ENCODE measurements around the gene BIRC3.
"Not testable (repeated sequence)": the region's sequence is repeated elsewhere in the genome, so short reads cannot be mapped to it uniquely, and the experiment has no call there.

Gene BIRC3

DNA sequence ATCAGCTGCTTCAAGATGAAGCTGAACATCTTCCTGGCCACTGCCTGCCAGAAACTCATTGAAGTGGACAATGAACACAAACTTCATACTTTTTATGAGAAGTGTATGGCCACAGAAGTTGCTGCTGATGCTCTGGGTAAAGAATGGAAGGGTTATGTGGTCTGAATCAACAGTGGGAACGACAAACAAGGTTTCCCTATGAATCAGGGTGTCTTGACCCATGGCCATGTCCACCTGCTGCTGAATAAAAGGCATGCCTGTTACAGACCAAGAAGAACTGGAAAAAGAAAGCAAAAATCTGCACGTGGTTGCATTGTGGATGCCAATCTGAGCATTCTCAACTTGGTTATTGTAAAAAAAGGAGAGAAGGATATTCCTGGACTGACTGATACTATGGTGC, 22.2 kb upstream of the BIRC3 start:
- DNase-seq (ENCODE audit: low read depth in 2 of 2, low spot score in 1 of 2) = no peak

DNA sequence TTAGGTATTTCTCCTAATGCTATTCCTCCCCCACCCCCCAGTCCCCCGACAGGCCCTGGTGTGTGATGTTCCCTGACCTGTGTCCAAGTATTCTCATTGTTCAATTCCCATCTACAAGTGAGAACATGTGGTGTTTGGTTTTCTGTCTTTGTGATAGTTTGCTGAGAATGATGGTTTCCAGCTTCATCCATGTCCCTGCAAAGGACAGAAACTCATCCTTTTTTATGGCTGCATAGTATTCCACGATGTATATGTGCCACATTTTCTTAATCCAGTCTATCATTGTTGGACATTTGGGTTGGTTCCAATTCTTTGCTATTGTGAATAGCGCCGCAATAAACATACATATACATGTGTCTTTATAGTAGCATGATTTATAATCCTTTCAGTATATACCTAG, 20.5 kb upstream of the BIRC3 start:
- DNase-seq (ENCODE audit: low read depth in 2 of 2, low spot score in 1 of 2) = not testable (repeated sequence)

DNA sequence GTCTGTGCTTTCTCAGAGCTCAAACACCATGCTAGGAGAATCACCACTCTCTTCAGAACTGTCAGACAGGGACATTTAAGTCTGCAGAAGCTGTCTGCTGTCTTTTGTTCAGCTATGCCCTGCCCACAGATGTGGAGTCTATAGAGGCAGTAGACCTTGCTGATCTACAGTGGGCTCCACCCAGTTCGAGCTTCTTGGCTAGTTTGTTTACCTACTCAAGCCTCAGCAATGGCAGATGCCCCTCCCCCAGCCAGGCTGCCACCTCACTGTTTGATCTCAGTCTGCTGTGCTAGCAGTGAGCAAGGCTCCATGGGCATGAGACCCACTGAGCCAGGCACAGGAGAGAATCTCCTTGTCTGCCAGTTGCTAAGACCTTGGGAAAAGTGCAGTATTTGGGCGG, 16.4 kb upstream of the BIRC3 start:
- DNase-seq (ENCODE audit: low read depth in 2 of 2, low spot score in 1 of 2) = not testable (repeated sequence)

GRCh38 chr11:102302241-102302640, 15.0 kb upstream of the BIRC3 start:
- no peak for DNase-seq (ENCODE audit: low read depth in 2 of 2, low spot score in 1 of 2)

GRCh38 chr11:102304686-102305085, 12.6 kb upstream of the BIRC3 start:
- DNase-seq (ENCODE audit: low read depth in 2 of 2, low spot score in 1 of 2) = no peak

- DNase-seq (ENCODE audit: low read depth in 2 of 2, low spot score in 1 of 2) = no peak
Observed at GRCh38 chr11:102305352-102306047, 11.8 kb upstream of the BIRC3 start.

DNA sequence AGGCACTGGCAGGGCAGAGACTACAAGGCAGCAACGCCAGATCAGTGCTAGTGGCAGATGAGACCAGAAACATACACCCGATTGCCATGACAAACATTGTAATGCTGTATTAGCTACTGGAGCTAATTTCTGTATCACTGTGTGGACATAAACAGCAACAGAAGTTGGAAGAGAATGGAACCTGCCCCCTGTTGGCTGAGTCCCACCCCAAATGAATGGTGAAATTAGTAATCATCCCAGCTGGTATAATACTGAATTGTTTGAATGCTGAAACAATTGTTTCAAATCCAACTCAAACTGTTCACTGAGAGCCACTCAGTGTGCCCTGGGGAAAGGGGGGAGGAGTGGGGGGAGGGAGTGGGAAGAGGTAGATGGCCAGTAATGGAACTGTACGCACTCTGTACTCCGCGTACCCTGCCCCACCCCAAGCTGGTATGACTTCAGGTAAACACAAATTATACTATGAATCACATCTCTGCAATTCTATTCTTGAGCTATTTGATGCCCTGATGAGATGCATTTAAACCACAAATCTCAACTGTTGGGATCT, 11.2 kb upstream of the BIRC3 start:
- no peak for DNase-seq (ENCODE audit: low read depth in 2 of 2, low spot score in 1 of 2)

- no peak for DNase-seq (ENCODE audit: low read depth in 2 of 2, low spot score in 1 of 2)
Observed at GRCh38 chr11:102306817-102307726, 10.2 kb upstream of the BIRC3 start.

- no peak for DNase-seq (ENCODE audit: low read depth in 2 of 2, low spot score in 1 of 2)
Observed at GRCh38 chr11:102307727-102308038, 9.6 kb upstream of the BIRC3 start.

- no peak for DNase-seq (ENCODE audit: low read depth in 2 of 2, low spot score in 1 of 2)
Observed at GRCh38 chr11:102309621-102310541, 7.4 kb upstream of the BIRC3 start.

GRCh38 chr11:102312667-102313066, 4.6 kb upstream of the BIRC3 start:
- DNase-seq (ENCODE audit: low read depth in 2 of 2, low spot score in 1 of 2) = no peak

DNA sequence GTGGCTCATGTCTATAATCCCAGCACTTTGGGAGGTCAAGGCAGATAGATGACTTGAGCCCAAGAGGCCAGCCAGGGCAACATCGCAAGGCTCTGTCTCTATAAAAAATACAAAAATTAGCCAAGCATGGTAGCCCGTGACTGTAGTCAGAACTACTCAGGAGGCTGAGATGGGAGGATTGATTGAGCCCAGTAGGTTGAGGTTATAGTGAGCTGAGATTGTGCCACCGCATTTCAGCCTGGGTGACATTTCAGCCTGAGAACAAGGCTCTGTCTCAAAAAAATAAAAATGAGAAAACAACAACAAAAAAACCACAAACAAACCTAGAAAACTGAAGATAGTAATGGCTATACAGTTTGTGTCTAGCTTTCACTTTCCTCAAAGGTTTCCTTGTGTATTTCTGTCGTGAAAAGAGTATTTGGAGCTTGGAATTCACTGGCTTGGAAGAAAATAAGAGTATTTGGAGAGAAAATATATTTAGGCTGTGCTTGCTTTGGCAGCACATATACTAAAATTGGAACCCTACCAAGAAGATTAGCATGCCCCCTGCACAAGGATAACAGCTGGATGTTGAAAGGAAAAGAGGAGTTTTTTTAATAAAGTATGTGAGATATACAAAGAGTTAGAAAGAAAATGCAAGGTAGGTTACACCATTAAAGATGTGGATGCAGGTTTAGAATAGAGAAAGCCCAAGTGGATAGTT, 3.9 kb upstream of the BIRC3 start:
- no peak for DNase-seq (ENCODE audit: low read depth in 2 of 2, low spot score in 1 of 2)

GRCh38 chr11:102314784-102315183, 2.5 kb upstream of the BIRC3 start:
- DNase-seq (ENCODE audit: low read depth in 2 of 2, low spot score in 1 of 2) = no peak

- DNase-seq (ENCODE audit: low read depth in 2 of 2, low spot score in 1 of 2) = no peak
Observed at GRCh38 chr11:102316346-102316904, 859 bp upstream of the BIRC3 start.

- no peak for DNase-seq (ENCODE audit: low read depth in 2 of 2, low spot score in 1 of 2)
Observed at GRCh38 chr11:102317768-102318103, 452 bp downstream of the BIRC3 start.

GRCh38 chr11:102318469-102318868, 1.2 kb downstream of the BIRC3 start:
- peak in 1 of 2 donors; percentile 33 for DNase-seq (ENCODE audit: low read depth in 2 of 2, low spot score in 1 of 2)

DNA sequence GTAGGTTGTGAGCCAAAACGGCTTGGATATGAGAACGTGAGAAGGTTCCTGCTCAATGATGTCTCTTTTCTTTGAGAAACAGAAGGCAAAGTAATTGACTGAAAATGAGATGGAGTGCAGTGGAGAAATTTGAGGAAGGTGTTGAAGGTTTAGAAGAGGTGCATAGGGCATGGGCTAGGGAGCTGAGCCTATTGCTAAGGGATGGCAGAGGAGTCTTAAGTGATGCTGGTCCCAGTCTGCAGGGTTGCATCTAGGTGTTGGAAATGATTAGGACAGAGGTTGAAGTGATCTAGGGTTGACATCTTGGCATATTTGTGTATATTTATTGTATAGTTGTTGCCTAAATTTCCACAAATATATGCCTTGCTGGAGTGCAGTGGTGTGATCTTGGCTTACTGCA, 2.3 kb downstream of the BIRC3 start:
- DNase-seq (ENCODE audit: low read depth in 2 of 2, low spot score in 1 of 2) = no peak

- no peak for DNase-seq (ENCODE audit: low read depth in 2 of 2, low spot score in 1 of 2)
Observed at GRCh38 chr11:102320188-102320587, 2.9 kb downstream of the BIRC3 start.

- no peak for DNase-seq (ENCODE audit: low read depth in 2 of 2, low spot score in 1 of 2)
Observed at GRCh38 chr11:102320679-102321078, 3.4 kb downstream of the BIRC3 start.

- DNase-seq (ENCODE audit: low read depth in 2 of 2, low spot score in 1 of 2) = no peak
Observed at GRCh38 chr11:102322560-102322959, 5.3 kb downstream of the BIRC3 start.
